MM.1S (cell line): ENCODE results near the gene CLDN4.

Experiments used
- EZH2 ChIP-seq: fragments of 300-600 bp; sonication (generic); optimal IDR thresholded peaks from 2 replicates; pipeline ENCODE3; 2017; ENCODE audit warnings: low read depth, mild to moderate bottlenecking, antibody characterized with exemption, low read length, mixed read lengths
- EZH2phosphoT487 ChIP-seq: fragments of 300-600 bp; sonication (generic); IDR thresholded peaks from 2 replicates; pipeline ENCODE4 v1.6.1; 2018; ENCODE audit warnings: antibody characterized with exemption, low read length
- TF ChIP-seq, protein P1 (sequence below): fragments of 300-600 bp; sonication (generic); IDR thresholded peaks from 2 replicates; pipeline ENCODE4 v1.5.1; 2016; ENCODE audit warnings: antibody characterized with exemption, low read length, mixed read lengths

GRCh38 chr7:73869011-73869798 is 38.4 kb downstream of the CLDN4 start:
- no peak for TF ChIP-seq EZH2phosphoT487
- TF ChIP-seq, protein P1, sequence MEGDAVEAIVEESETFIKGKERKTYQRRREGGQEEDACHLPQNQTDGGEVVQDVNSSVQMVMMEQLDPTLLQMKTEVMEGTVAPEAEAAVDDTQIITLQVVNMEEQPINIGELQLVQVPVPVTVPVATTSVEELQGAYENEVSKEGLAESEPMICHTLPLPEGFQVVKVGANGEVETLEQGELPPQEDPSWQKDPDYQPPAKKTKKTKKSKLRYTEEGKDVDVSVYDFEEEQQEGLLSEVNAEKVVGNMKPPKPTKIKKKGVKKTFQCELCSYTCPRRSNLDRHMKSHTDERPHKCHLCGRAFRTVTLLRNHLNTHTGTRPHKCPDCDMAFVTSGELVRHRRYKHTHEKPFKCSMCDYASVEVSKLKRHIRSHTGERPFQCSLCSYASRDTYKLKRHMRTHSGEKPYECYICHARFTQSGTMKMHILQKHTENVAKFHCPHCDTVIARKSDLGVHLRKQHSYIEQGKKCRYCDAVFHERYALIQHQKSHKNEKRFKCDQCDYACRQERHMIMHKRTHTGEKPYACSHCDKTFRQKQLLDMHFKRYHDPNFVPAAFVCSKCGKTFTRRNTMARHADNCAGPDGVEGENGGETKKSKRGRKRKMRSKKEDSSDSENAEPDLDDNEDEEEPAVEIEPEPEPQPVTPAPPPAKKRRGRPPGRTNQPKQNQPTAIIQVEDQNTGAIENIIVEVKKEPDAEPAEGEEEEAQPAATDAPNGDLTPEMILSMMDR, result no peak
- no peak for TF ChIP-seq EZH2
